HG02973 (cell line): ENCODE measurements around the gene USB1.

Experiments used
- ATAC-seq: cut with Tn5 transposase; IDR thresholded peaks from one replicate; pipeline ENCODE4 v1.9.1; 2021; ENCODE audit warnings: moderate library complexity; ENCODE audit not compliant: unreplicated experiment

USB1 gene

GRCh38 chr16:58046054-58046881, 45.1 kb downstream of the USB1 start:
- ATAC-seq = no peak

GRCh38 chr16:58046936-58047335, 45.7 kb downstream of the USB1 start:
- ATAC-seq = no peak

GRCh38 chr16:58047557-58048348, 46.5 kb downstream of the USB1 start:
- ATAC-seq = no peak

GRCh38 chr16:58048494-58049231, 47.5 kb downstream of the USB1 start:
- ATAC-seq = no peak

GRCh38 chr16:58049232-58050185, 48.3 kb downstream of the USB1 start:
- no peak for ATAC-seq

GRCh38 chr16:58051296-58051695, 50.1 kb downstream of the USB1 start:
- no peak for ATAC-seq

GRCh38 chr16:58051821-58052603, 50.8 kb downstream of the USB1 start:
- ATAC-seq = no peak

GRCh38 chr16:58053682-58054005, 52.4 kb downstream of the USB1 start:
- ATAC-seq = no peak

GRCh38 chr16:58054289-58054688, 53.1 kb downstream of the USB1 start:
- no peak for ATAC-seq

- ATAC-seq = no peak
Measured at GRCh38 chr16:58056580-58056979, 55.4 kb downstream of the USB1 start.

- no peak for ATAC-seq
Measured at GRCh38 chr16:58057121-58057520, 55.9 kb downstream of the USB1 start.

GRCh38 chr16:58057784-58058183, 56.6 kb downstream of the USB1 start:
- ATAC-seq = no peak

GRCh38 chr16:58062821-58063220, 61.6 kb downstream of the USB1 start:
- no peak for ATAC-seq

- no peak for ATAC-seq
Measured at GRCh38 chr16:58063377-58064076, 62.3 kb downstream of the USB1 start.

GRCh38 chr16:58070585-58070984, 69.4 kb downstream of the USB1 start:
- no peak for ATAC-seq
